KMS-11 (cell line): ENCODE data around the gene LDLRAD3.

Experiments
- H2AFZ ChIP-seq: fragments of 200-600 bp; sonication (generic); 2 replicates; pipeline ENCODE4 v1.6.1; 2016; ENCODE audit warnings: antibody characterized with exemption, mixed run types, low read depth
- H3K27ac ChIP-seq: fragments of 200-600 bp; sonication (generic); 2 replicates; pipeline ENCODE4 v1.6.1; 2016; ENCODE audit warnings: mild to moderate bottlenecking, mixed run types
- H3K27me3 ChIP-seq: fragments of 200-600 bp; sonication (generic); 2 replicates; pipeline ENCODE4 v1.6.1; 2017; ENCODE audit warnings: mild to moderate bottlenecking, low read depth, mixed run types, moderate library complexity; ENCODE audit not compliant: insufficient read depth
- H3K36me3 ChIP-seq: fragments of 200-600 bp; sonication (generic); 2 replicates; pipeline ENCODE4 v1.6.1; 2017; ENCODE audit warnings: mild to moderate bottlenecking, mixed run types; ENCODE audit not compliant: insufficient read depth
- H3K4me1 ChIP-seq: fragments of 200-600 bp; sonication (generic); 2 replicates; pipeline ENCODE4 v1.6.1; 2016; ENCODE audit warnings: mild to moderate bottlenecking, low read depth, mixed run types; ENCODE audit not compliant: poor library complexity, severe bottlenecking
- H3K4me2 ChIP-seq: fragments of 200-600 bp; sonication (generic); 2 replicates; pipeline ENCODE4 v1.7.0; 2016; ENCODE audit warnings: mild to moderate bottlenecking, mixed run types
- H3K4me3 ChIP-seq: fragments of 200-600 bp; sonication (generic); IDR thresholded peaks from 2 replicates; pipeline ENCODE4 v1.6.1; 2017; ENCODE audit warnings: low read depth, low read length, mixed read lengths; ENCODE audit not compliant: insufficient read depth
- H3K79me2 ChIP-seq: fragments of 200-600 bp; sonication (generic); 2 replicates; pipeline ENCODE4 v1.6.1; 2016; ENCODE audit warnings: low read depth, mixed run types; ENCODE audit not compliant: insufficient read depth
- H3K9ac ChIP-seq: fragments of 200-600 bp; sonication (generic); 2 replicates; pipeline ENCODE4 v1.6.1; 2016; ENCODE audit warnings: mild to moderate bottlenecking, mixed run types
- H4K20me1 ChIP-seq: fragments of 200-600 bp; sonication (generic); 2 replicates; pipeline ENCODE4 v1.6.1; 2016; ENCODE audit warnings: mild to moderate bottlenecking, mixed run types; ENCODE audit not compliant: insufficient read depth
- CTCF ChIP-seq: fragments of 200-600 bp; sonication (generic); conservative IDR thresholded peaks from 2 replicates; pipeline ENCODE4 v1.6.1; 2017; ENCODE audit warnings: low read depth, mild to moderate bottlenecking, antibody characterized with exemption, low read length, moderate library complexity, mixed read lengths

Gene LDLRAD3

GRCh38 chr11:35954205-35954604, 10.3 kb downstream of the LDLRAD3 start:
- no peak overlapping the region for H3K9ac ChIP-seq
- H4K20me1 ChIP-seq: no peaks in the 10 kb centered on the region
- no peak overlapping the region for H3K4me2 ChIP-seq
- no peak overlapping the region for H3K4me3 ChIP-seq
- H3K27ac ChIP-seq: no peak overlapping the region
- H3K36me3 ChIP-seq: no peaks in the 10 kb centered on the region
- H3K79me2 ChIP-seq: no peaks in the 10 kb centered on the region
- no peak overlapping the region for H2AFZ ChIP-seq
- no peaks in the 10 kb centered on the region for H3K4me1 ChIP-seq
- no peak for TF ChIP-seq CTCF
- no peaks in the 10 kb centered on the region for H3K27me3 ChIP-seq

- Histone ChIP-seq H3K4me2 (no peak overlapping the region), H3K9ac (no peak overlapping the region), H3K27me3 (no peaks in the 10 kb centered on the region), H3K4me1 (no peaks in the 10 kb centered on the region), H3K27ac (no peak overlapping the region), H3K4me3 (no peak overlapping the region), H2AFZ (no peak overlapping the region), H4K20me1 (no peaks in the 10 kb centered on the region), H3K79me2 (no peaks in the 10 kb centered on the region), H3K36me3 (no peaks in the 10 kb centered on the region)
- no peak for TF ChIP-seq CTCF
These were observed 11.8 kb downstream of the LDLRAD3 start for GRCh38 chr11:35955636-35956035.

GRCh38 chr11:35962369-35963138, 18.7 kb downstream of the LDLRAD3 start:
- H3K4me3 ChIP-seq: no peak overlapping the region
- H3K27ac ChIP-seq: no peak overlapping the region
- no peak for TF ChIP-seq CTCF
- H3K36me3 ChIP-seq: no peaks in the 10 kb centered on the region
- no peak overlapping the region for H2AFZ ChIP-seq
- H3K27me3 ChIP-seq: no peaks in the 10 kb centered on the region
- H4K20me1 ChIP-seq: no peaks in the 10 kb centered on the region
- H3K4me1 ChIP-seq: no peaks in the 10 kb centered on the region
- no peaks in the 10 kb centered on the region for H3K79me2 ChIP-seq
- no peak overlapping the region for H3K4me2 ChIP-seq
- no peak overlapping the region for H3K9ac ChIP-seq

- H4K20me1 ChIP-seq: no peaks in the 10 kb centered on the region
- H3K4me1 ChIP-seq: no peaks in the 10 kb centered on the region
- TF ChIP-seq CTCF: no peak
- H2AFZ ChIP-seq: no peak overlapping the region
- no peak overlapping the region for H3K27ac ChIP-seq
- H3K79me2 ChIP-seq: no peaks in the 10 kb centered on the region
- H3K4me3 ChIP-seq: no peak overlapping the region
- H3K4me2 ChIP-seq: no peak overlapping the region
- H3K27me3 ChIP-seq: no peaks in the 10 kb centered on the region
- H3K9ac ChIP-seq: no peak overlapping the region
- H3K36me3 ChIP-seq: no peaks in the 10 kb centered on the region
These were observed 20.0 kb downstream of the LDLRAD3 start for GRCh38 chr11:35963911-35964310.
